ENCODE data around the gene EMP1. TPM values are rescaled to one million over a fixed set of nuclear protein-coding genes. Genes with fewer than 3 reads are reported as not detected.

The EMP1 gene
- total and polyA plus RNA-seq, 2 of the 8 experiments (the other 6 are each of a cell fraction or from before 2014, with no cell fraction given), result 0.17 to 0.65 TPM

DNA sequence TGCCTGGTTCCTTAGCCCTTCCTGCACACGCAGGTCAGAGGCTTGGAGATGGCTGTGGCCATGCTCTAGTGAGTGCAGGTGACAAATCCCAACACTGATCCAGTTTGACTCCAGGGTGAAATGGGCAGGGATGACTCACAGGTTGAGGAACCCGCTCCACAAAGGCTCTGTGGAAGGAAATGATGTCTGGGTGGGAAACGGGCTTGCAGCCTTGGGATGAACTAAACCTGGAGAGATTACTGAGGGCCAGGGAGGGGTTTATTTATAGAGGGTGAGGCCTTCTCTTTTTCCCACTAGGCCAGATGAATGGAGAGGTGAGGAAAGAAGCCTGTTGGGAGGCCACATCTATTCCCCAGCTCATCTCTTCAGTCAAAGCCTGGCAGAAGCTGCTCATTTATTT is 29.3 kb upstream of the EMP1 start:
- Histone ChIP-seq H3K56ac (replicated peaks; ENCODE audit: insufficient read length, low read depth, low read length) (no peak overlapping the region), H3K4ac (replicated peaks; ENCODE audit: insufficient read length, low read depth, low read length) (no peak overlapping the region), H3K9me3 (ENCODE audit: insufficient read depth in 2 of 2, low read depth in 1 of 2, low read length in 1 of 2) (no peaks in the 10 kb centered on the region), H3K27ac (ENCODE audit: low read depth, low read length) (no peak overlapping the region), H3K27me3 (replicated peaks in 1 of 4; ENCODE audit: control insufficient read depth in 3 of 4, extremely low read depth in 1 of 4, insufficient read depth in 3 of 4, low read length in 3 of 4) (no peaks in the 10 kb centered on the region), H4K8ac (ENCODE audit: extremely low read depth, insufficient read depth, low read length) (no peak overlapping the region), H3K18ac (ENCODE audit: extremely low read depth, low read length) (no peak overlapping the region), H4K91ac (replicated peaks; ENCODE audit: insufficient read length, low read length) (no peak overlapping the region), H3K4me2 (ENCODE audit: insufficient read depth in 1 of 2, low read depth in 2 of 2, low read length in 2 of 2) (no peak overlapping the region), H2AFZ (ENCODE audit: low read length) (no peak overlapping the region), H3K4me3 (ENCODE audit: extremely low read depth in 1 of 4, insufficient read depth in 2 of 4, low read depth in 3 of 4, low read length in 4 of 4) (no peak overlapping the region), H3K23me2 (ENCODE audit: low read depth, low read length) (no peaks in the 10 kb centered on the region), H2BK120ac (replicated peaks; ENCODE audit: low read depth, low read length) (no peak overlapping the region), H3K9ac (replicated peaks in 1 of 4; ENCODE audit: extremely low read depth in 1 of 4, low read depth in 3 of 4, low read length in 3 of 4) (no peak overlapping the region), H2BK15ac (ENCODE audit: low read length) (no peak overlapping the region), H3K79me2 (ENCODE audit: control insufficient read depth in 1 of 2, insufficient read depth in 2 of 2, low read length in 2 of 2) (no peaks in the 10 kb centered on the region), H4K5ac (ENCODE audit: insufficient read length, low read depth, low read length) (no peak overlapping the region), H2AK5ac (ENCODE audit: low read depth, low read length) (no peak overlapping the region), H3K23ac (ENCODE audit: insufficient read length) (no peak overlapping the region), H2BK5ac (ENCODE audit: low read depth, low read length) (no peak overlapping the region), H3K14ac (ENCODE audit: insufficient read length) (no peak overlapping the region), H3K79me1 (ENCODE audit: low read depth, low read length) (no peaks in the 10 kb centered on the region), H2BK12ac (ENCODE audit: low read depth, low read length) (no peak overlapping the region), H3K4me1 (replicated peaks in 1 of 4; ENCODE audit: control insufficient read depth in 3 of 4, insufficient read depth in 4 of 4, low read length in 3 of 4) (peaks cover 3 to 7% (median 5%) of the 10 kb centered on the region in 4 experiments), H2BK20ac (ENCODE audit: low read length) (no peak overlapping the region), H3K36me3 (ENCODE audit: control insufficient read depth in 2 of 4, insufficient read depth in 4 of 4, low read length in 3 of 4) (peaks cover 0 to 4% (median 0%) of the 10 kb centered on the region in 4 experiments; a peak in 1 of 8 replicates), H4K20me1 (replicated peaks in 1 of 2; ENCODE audit: control insufficient read depth in 1 of 2, insufficient read depth in 2 of 2, low read length in 2 of 2) (no peaks in the 10 kb centered on the region)
- TF ChIP-seq SP4 (IDR thresholded peaks at IDR 0.05; ENCODE audit: low read length) (no peak), RFX5 (IDR thresholded peaks at IDR 0.05; ENCODE audit: borderline replicate concordance, low read depth, low read length) (no peak), RBBP5 (IDR thresholded peaks at IDR 0.05; ENCODE audit: borderline replicate concordance, low read depth, low read length) (no peak), SP1 (IDR thresholded peaks at IDR 0.05; ENCODE audit: low read depth, low read length) (no peak), HDAC6 (IDR thresholded peaks at IDR 0.05; ENCODE audit: low read depth, low read length) (no peak), NRF1 (IDR thresholded peaks at IDR 0.05; ENCODE audit: low read depth, low read length) (no peak), CHD2 (IDR thresholded peaks at IDR 0.05; ENCODE audit: low read length) (no peak), RNF2 (IDR thresholded peaks at IDR 0.05; ENCODE audit: borderline replicate concordance, low read depth, low read length, missing control alignments, poor library complexity, severe bottlenecking) (no peak), CBX5 (IDR thresholded peaks at IDR 0.05; ENCODE audit: low read depth, low read length) (no peak), BACH1 (IDR thresholded peaks at IDR 0.05; ENCODE audit: low read length) (no peak)
- TF ChIP-seq, protein P1, sequence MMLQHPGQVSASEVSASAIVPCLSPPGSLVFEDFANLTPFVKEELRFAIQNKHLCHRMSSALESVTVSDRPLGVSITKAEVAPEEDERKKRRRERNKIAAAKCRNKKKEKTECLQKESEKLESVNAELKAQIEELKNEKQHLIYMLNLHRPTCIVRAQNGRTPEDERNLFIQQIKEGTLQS (IDR thresholded peaks at IDR 0.05; ENCODE audit: insufficient read depth, low read depth, low read length), result no peak
- WGBS, 2 experiments (ENCODE audit: extremely low coverage in 1 of 2, insufficient coverage in 1 of 2, insufficient read length in 1 of 2, insufficient replicate concordance in 2 of 2, low coverage in 1 of 2, low lambda C conversion rate in 2 of 2, missing lambda C conversion rate in 1 of 2), result 81% methylated on average over 3 of the region's 3 CpGs; no CpG with 5 or more reads in 1 of the 2 experiments
- FAIRE-seq (no peak), DNase-seq (ENCODE audit: low read depth in 1 of 2, low spot score in 2 of 2) (peak in 1 of 2 experiments; percentile 14)
- CTCF ChIA-PET (ENCODE audit: partially characterized antibody), result interaction anchor here (1.0 to 1.3 kb wide), 2 partner anchors 11 to 17 kb away, joined by 3 to 4 read pairs; no protein-coding TSS in a partner anchor
- POLR2A ChIA-PET (ENCODE audit: partially characterized antibody), result interaction anchor here (1.1 kb wide), 1 partner anchor 79 kb away, joined by 4 read pairs; no protein-coding TSS in a partner anchor

All from H1 (cell line).